ENCODE data around the gene SPTLC3. TPM values are rescaled to one million over a fixed set of nuclear protein-coding genes. Genes with fewer than 3 reads are reported as not detected.

SPTLC3 gene
- total and polyA plus RNA-seq, 9 donors, result 1.4 to 6.2 (median 3.1) TPM

GRCh38 chr20:13009682-13010406 lies 1.1 kb downstream of the SPTLC3 start:
- DNase-seq, result peak; percentile 96
- Histone ChIP-seq H3K4me3 (ENCODE audit: low read length) (peak overlapping the region; percentile 41), H3K9me3 (replicated peaks; ENCODE audit: control insufficient read depth, low read depth, low read length) (no peaks in the 10 kb centered on the region), H3K36me3 (ENCODE audit: control insufficient read depth, insufficient read depth, low read length) (no peaks in the 10 kb centered on the region), H3K27me3 (ENCODE audit: control insufficient read depth, insufficient read depth, low read length) (no peaks in the 10 kb centered on the region), H3K27ac (ENCODE audit: low read length) (peak overlapping the region; percentile 81), H3K4me1 (ENCODE audit: control insufficient read depth, insufficient read depth, low read length) (peaks cover 5% of the 10 kb centered on the region)
- 0% methylated on average over 1 of the region's 6 CpGs for WGBS (ENCODE audit: insufficient coverage)

GRCh38 chr20:13012886-13013285 lies 4.1 kb downstream of the SPTLC3 start:
- Histone ChIP-seq H3K27ac (ENCODE audit: low read length) (no peak overlapping the region), H3K27me3 (ENCODE audit: control insufficient read depth, insufficient read depth, low read length) (no peaks in the 10 kb centered on the region), H3K4me3 (ENCODE audit: low read length) (no peak overlapping the region), H3K36me3 (ENCODE audit: control insufficient read depth, insufficient read depth, low read length) (no peaks in the 10 kb centered on the region), H3K9me3 (replicated peaks; ENCODE audit: control insufficient read depth, low read depth, low read length) (no peaks in the 10 kb centered on the region), H3K4me1 (ENCODE audit: control insufficient read depth, insufficient read depth, low read length) (peaks cover 5% of the 10 kb centered on the region)
- no peak for DNase-seq
- no CpG with 5 or more reads among the region's 1 CpG for WGBS (ENCODE audit: insufficient coverage)

GRCh38 chr20:13013411-13013810 lies 4.6 kb downstream of the SPTLC3 start:
- no peak overlapping the region for H3K27ac ChIP-seq (ENCODE audit: low read length)
- H3K27me3 ChIP-seq (ENCODE audit: control insufficient read depth, insufficient read depth, low read length), result no peaks in the 10 kb centered on the region
- H3K4me1 ChIP-seq (ENCODE audit: control insufficient read depth, insufficient read depth, low read length), result peaks cover 5% of the 10 kb centered on the region
- no peak overlapping the region for H3K4me3 ChIP-seq (ENCODE audit: low read length)
- H3K36me3 ChIP-seq (ENCODE audit: control insufficient read depth, insufficient read depth, low read length), result no peaks in the 10 kb centered on the region
- no peaks in the 10 kb centered on the region for H3K9me3 ChIP-seq (replicated peaks; ENCODE audit: control insufficient read depth, low read depth, low read length)
- no peak for DNase-seq
- WGBS (ENCODE audit: insufficient coverage), result no CpG with 5 or more reads among the region's 1 CpG

- H3K4me3 ChIP-seq (ENCODE audit: low read length), result no peak overlapping the region
- no peak overlapping the region for H3K27ac ChIP-seq (ENCODE audit: low read length)
- H3K27me3 ChIP-seq (ENCODE audit: control insufficient read depth, insufficient read depth, low read length), result no peaks in the 10 kb centered on the region
- WGBS (ENCODE audit: insufficient coverage), result no CpG with 5 or more reads among the region's 1 CpG
- peaks cover 5% of the 10 kb centered on the region for H3K9me3 ChIP-seq (replicated peaks; ENCODE audit: control insufficient read depth, low read depth, low read length)
- no peak for DNase-seq
- H3K4me1 ChIP-seq (ENCODE audit: control insufficient read depth, insufficient read depth, low read length), result no peaks in the 10 kb centered on the region
- H3K36me3 ChIP-seq (ENCODE audit: control insufficient read depth, insufficient read depth, low read length), result no peaks in the 10 kb centered on the region
Observed at GRCh38 chr20:13017235-13017634, 8.5 kb downstream of the SPTLC3 start.

- Histone ChIP-seq H3K27ac (ENCODE audit: low read length) (no peak overlapping the region), H3K4me1 (ENCODE audit: control insufficient read depth, insufficient read depth, low read length) (no peaks in the 10 kb centered on the region), H3K27me3 (ENCODE audit: control insufficient read depth, insufficient read depth, low read length) (no peaks in the 10 kb centered on the region), H3K4me3 (ENCODE audit: low read length) (no peak overlapping the region), H3K9me3 (replicated peaks; ENCODE audit: control insufficient read depth, low read depth, low read length) (peaks cover 5% of the 10 kb centered on the region), H3K36me3 (ENCODE audit: control insufficient read depth, insufficient read depth, low read length) (no peaks in the 10 kb centered on the region)
- no peak for DNase-seq
- WGBS (ENCODE audit: insufficient coverage), result 89% methylated on average over 1 of the region's 2 CpGs
Observed at GRCh38 chr20:13017883-13018535, 9.2 kb downstream of the SPTLC3 start.

- WGBS (ENCODE audit: insufficient coverage), result no CpG with 5 or more reads among the region's 5 CpGs
- no peak overlapping the region for H3K27ac ChIP-seq (ENCODE audit: low read length)
- no peaks in the 10 kb centered on the region for H3K36me3 ChIP-seq (ENCODE audit: control insufficient read depth, insufficient read depth, low read length)
- H3K4me3 ChIP-seq (ENCODE audit: low read length), result no peak overlapping the region
- H3K9me3 ChIP-seq (replicated peaks; ENCODE audit: control insufficient read depth, low read depth, low read length), result peaks cover 5% of the 10 kb centered on the region
- no peaks in the 10 kb centered on the region for H3K4me1 ChIP-seq (ENCODE audit: control insufficient read depth, insufficient read depth, low read length)
- no peaks in the 10 kb centered on the region for H3K27me3 ChIP-seq (ENCODE audit: control insufficient read depth, insufficient read depth, low read length)
- no peak for DNase-seq
Observed at GRCh38 chr20:13021205-13021970, 12.6 kb downstream of the SPTLC3 start.

- H3K36me3 ChIP-seq (ENCODE audit: control insufficient read depth, insufficient read depth, low read length), result no peaks in the 10 kb centered on the region
- peaks cover 5% of the 10 kb centered on the region for H3K9me3 ChIP-seq (replicated peaks; ENCODE audit: control insufficient read depth, low read depth, low read length)
- WGBS (ENCODE audit: insufficient coverage), result 16% methylated on average over 3 of the region's 4 CpGs
- no peak overlapping the region for H3K27ac ChIP-seq (ENCODE audit: low read length)
- no peaks in the 10 kb centered on the region for H3K27me3 ChIP-seq (ENCODE audit: control insufficient read depth, insufficient read depth, low read length)
- H3K4me1 ChIP-seq (ENCODE audit: control insufficient read depth, insufficient read depth, low read length), result no peaks in the 10 kb centered on the region
- H3K4me3 ChIP-seq (ENCODE audit: low read length), result no peak overlapping the region
- DNase-seq, result peak; percentile 12
Observed at GRCh38 chr20:13022401-13023155, 13.8 kb downstream of the SPTLC3 start.

- H3K27ac ChIP-seq (ENCODE audit: low read length), result no peak overlapping the region
- WGBS (ENCODE audit: insufficient coverage), result no CpG with 5 or more reads among the region's 2 CpGs
- peak; percentile 20 for DNase-seq
- no peaks in the 10 kb centered on the region for H3K36me3 ChIP-seq (ENCODE audit: control insufficient read depth, insufficient read depth, low read length)
- H3K9me3 ChIP-seq (replicated peaks; ENCODE audit: control insufficient read depth, low read depth, low read length), result peaks cover 5% of the 10 kb centered on the region
- no peak overlapping the region for H3K4me3 ChIP-seq (ENCODE audit: low read length)
- H3K4me1 ChIP-seq (ENCODE audit: control insufficient read depth, insufficient read depth, low read length), result no peaks in the 10 kb centered on the region
- H3K27me3 ChIP-seq (ENCODE audit: control insufficient read depth, insufficient read depth, low read length), result no peaks in the 10 kb centered on the region
Observed at GRCh38 chr20:13024596-13024995, 15.8 kb downstream of the SPTLC3 start.

GRCh38 chr20:13025181-13025580 lies 16.4 kb downstream of the SPTLC3 start:
- H3K9me3 ChIP-seq (replicated peaks; ENCODE audit: control insufficient read depth, low read depth, low read length), result peaks cover 5% of the 10 kb centered on the region
- no peaks in the 10 kb centered on the region for H3K36me3 ChIP-seq (ENCODE audit: control insufficient read depth, insufficient read depth, low read length)
- no peaks in the 10 kb centered on the region for H3K27me3 ChIP-seq (ENCODE audit: control insufficient read depth, insufficient read depth, low read length)
- no peak overlapping the region for H3K27ac ChIP-seq (ENCODE audit: low read length)
- no peak overlapping the region for H3K4me3 ChIP-seq (ENCODE audit: low read length)
- WGBS (ENCODE audit: insufficient coverage), result no CpG with 5 or more reads among the region's 1 CpG
- DNase-seq, result no peak
- no peaks in the 10 kb centered on the region for H3K4me1 ChIP-seq (ENCODE audit: control insufficient read depth, insufficient read depth, low read length)

GRCh38 chr20:13028001-13028400 lies 19.2 kb downstream of the SPTLC3 start:
- no peaks in the 10 kb centered on the region for H3K36me3 ChIP-seq (ENCODE audit: control insufficient read depth, insufficient read depth, low read length)

More at GRCh38 chr20:13028001-13028400, 19.2 kb downstream of the SPTLC3 start:
- WGBS (ENCODE audit: insufficient coverage), result 80% methylated on average over 1 of the region's 4 CpGs
- Histone ChIP-seq H3K27ac (ENCODE audit: low read length) (no peak overlapping the region), H3K27me3 (ENCODE audit: control insufficient read depth, insufficient read depth, low read length) (no peaks in the 10 kb centered on the region), H3K9me3 (replicated peaks; ENCODE audit: control insufficient read depth, low read depth, low read length) (no peaks in the 10 kb centered on the region), H3K4me3 (ENCODE audit: low read length) (no peak overlapping the region), H3K4me1 (ENCODE audit: control insufficient read depth, insufficient read depth, low read length) (no peaks in the 10 kb centered on the region)
- DNase-seq, result no peak
